ENCODE data around the gene HSPH1. TPM values are rescaled to one million over a fixed set of nuclear protein-coding genes. Genes with fewer than 3 reads are reported as not detected.

The HSPH1 gene
- total and polyA plus RNA-seq, 4 donors, result 11.0 to 30.3 (median 20.3) TPM

GRCh38 chr13:31196992-31197391, 35.3 kb upstream of the HSPH1 start:
- DNase-seq (ENCODE audit: low spot score), result no peak
- Histone ChIP-seq H3K27ac (ENCODE audit: low read depth in 1 of 2, low read length in 2 of 2) (no peak overlapping the region), H3K36me3 (ENCODE audit: control insufficient read depth in 4 of 4, insufficient read depth in 3 of 4, low read depth in 1 of 4, low read length in 3 of 4) (no peaks in the 10 kb centered on the region), H3K27me3 (ENCODE audit: control insufficient read depth in 4 of 4, insufficient read depth in 4 of 4, low read length in 3 of 4) (no peaks in the 10 kb centered on the region), H3K4me3 (ENCODE audit: low read depth in 1 of 3, low read length in 3 of 3) (no peak overlapping the region), H3K9ac (ENCODE audit: low read depth in 1 of 2, low read length in 2 of 2) (no peak overlapping the region), H3K4me1 (ENCODE audit: control insufficient read depth in 4 of 4, insufficient read depth in 4 of 4, low read length in 3 of 4) (peaks cover 2 to 18% (median 10%) of the 10 kb centered on the region in 4 donors), H3K9me3 (ENCODE audit: control insufficient read depth in 4 of 4, low read length in 3 of 4) (no peaks in the 10 kb centered on the region)
- no peak for TF ChIP-seq RXRA (IDR thresholded peaks at IDR 0.05)
- no peak for TF ChIP-seq TAF1 (conservative IDR thresholded peaks at IDR 0.05)
- no peak for TF ChIP-seq EGR1 (IDR thresholded peaks at IDR 0.05; ENCODE audit: low read depth in 2 of 2)
- TF ChIP-seq HNF4G (IDR thresholded peaks at IDR 0.05), result no peak
- no peak for TF ChIP-seq HNF4A (conservative IDR thresholded peaks at IDR 0.05)
- TF ChIP-seq RAD21 (IDR thresholded peaks at IDR 0.05), result no peak
- no peak for TF ChIP-seq SP1 (IDR thresholded peaks at IDR 0.05)
- no peak for TF ChIP-seq MAX (IDR thresholded peaks at IDR 0.05)
- TF ChIP-seq, protein P1, sequence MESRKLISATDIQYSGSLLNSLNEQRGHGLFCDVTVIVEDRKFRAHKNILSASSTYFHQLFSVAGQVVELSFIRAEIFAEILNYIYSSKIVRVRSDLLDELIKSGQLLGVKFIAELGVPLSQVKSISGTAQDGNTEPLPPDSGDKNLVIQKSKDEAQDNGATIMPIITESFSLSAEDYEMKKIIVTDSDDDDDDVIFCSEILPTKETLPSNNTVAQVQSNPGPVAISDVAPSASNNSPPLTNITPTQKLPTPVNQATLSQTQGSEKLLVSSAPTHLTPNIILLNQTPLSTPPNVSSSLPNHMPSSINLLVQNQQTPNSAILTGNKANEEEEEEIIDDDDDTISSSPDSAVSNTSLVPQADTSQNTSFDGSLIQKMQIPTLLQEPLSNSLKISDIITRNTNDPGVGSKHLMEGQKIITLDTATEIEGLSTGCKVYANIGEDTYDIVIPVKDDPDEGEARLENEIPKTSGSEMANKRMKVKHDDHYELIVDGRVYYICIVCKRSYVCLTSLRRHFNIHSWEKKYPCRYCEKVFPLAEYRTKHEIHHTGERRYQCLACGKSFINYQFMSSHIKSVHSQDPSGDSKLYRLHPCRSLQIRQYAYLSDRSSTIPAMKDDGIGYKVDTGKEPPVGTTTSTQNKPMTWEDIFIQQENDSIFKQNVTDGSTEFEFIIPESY (IDR thresholded peaks at IDR 0.05), result no peak
- no peak for TF ChIP-seq GABPA (IDR thresholded peaks at IDR 0.05 in 1 of 2, conservative IDR thresholded peaks at IDR 0.05 in 1 of 2)
- TF ChIP-seq, protein P2, sequence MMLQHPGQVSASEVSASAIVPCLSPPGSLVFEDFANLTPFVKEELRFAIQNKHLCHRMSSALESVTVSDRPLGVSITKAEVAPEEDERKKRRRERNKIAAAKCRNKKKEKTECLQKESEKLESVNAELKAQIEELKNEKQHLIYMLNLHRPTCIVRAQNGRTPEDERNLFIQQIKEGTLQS (IDR thresholded peaks at IDR 0.05), result no peak
- TF ChIP-seq YY1 (IDR thresholded peaks at IDR 0.05), result no peak
- TF ChIP-seq FOXA2 (IDR thresholded peaks at IDR 0.05), result no peak
- TF ChIP-seq, protein P3, sequence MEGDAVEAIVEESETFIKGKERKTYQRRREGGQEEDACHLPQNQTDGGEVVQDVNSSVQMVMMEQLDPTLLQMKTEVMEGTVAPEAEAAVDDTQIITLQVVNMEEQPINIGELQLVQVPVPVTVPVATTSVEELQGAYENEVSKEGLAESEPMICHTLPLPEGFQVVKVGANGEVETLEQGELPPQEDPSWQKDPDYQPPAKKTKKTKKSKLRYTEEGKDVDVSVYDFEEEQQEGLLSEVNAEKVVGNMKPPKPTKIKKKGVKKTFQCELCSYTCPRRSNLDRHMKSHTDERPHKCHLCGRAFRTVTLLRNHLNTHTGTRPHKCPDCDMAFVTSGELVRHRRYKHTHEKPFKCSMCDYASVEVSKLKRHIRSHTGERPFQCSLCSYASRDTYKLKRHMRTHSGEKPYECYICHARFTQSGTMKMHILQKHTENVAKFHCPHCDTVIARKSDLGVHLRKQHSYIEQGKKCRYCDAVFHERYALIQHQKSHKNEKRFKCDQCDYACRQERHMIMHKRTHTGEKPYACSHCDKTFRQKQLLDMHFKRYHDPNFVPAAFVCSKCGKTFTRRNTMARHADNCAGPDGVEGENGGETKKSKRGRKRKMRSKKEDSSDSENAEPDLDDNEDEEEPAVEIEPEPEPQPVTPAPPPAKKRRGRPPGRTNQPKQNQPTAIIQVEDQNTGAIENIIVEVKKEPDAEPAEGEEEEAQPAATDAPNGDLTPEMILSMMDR (IDR thresholded peaks at IDR 0.05; ENCODE audit: low read depth, low read length, missing input control), result no peak
- no peak for TF ChIP-seq JUND (IDR thresholded peaks at IDR 0.05)
- TF ChIP-seq NR2F2 (IDR thresholded peaks at IDR 0.05), result no peak
- TF ChIP-seq, protein P4, sequence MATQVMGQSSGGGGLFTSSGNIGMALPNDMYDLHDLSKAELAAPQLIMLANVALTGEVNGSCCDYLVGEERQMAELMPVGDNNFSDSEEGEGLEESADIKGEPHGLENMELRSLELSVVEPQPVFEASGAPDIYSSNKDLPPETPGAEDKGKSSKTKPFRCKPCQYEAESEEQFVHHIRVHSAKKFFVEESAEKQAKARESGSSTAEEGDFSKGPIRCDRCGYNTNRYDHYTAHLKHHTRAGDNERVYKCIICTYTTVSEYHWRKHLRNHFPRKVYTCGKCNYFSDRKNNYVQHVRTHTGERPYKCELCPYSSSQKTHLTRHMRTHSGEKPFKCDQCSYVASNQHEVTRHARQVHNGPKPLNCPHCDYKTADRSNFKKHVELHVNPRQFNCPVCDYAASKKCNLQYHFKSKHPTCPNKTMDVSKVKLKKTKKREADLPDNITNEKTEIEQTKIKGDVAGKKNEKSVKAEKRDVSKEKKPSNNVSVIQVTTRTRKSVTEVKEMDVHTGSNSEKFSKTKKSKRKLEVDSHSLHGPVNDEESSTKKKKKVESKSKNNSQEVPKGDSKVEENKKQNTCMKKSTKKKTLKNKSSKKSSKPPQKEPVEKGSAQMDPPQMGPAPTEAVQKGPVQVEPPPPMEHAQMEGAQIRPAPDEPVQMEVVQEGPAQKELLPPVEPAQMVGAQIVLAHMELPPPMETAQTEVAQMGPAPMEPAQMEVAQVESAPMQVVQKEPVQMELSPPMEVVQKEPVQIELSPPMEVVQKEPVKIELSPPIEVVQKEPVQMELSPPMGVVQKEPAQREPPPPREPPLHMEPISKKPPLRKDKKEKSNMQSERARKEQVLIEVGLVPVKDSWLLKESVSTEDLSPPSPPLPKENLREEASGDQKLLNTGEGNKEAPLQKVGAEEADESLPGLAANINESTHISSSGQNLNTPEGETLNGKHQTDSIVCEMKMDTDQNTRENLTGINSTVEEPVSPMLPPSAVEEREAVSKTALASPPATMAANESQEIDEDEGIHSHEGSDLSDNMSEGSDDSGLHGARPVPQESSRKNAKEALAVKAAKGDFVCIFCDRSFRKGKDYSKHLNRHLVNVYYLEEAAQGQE (IDR thresholded peaks at IDR 0.05), result no peak
- 96% methylated on average over 6 of the region's 6 CpGs for WGBS
